Activated naive CD4-positive, alpha-beta T cell treated with anti-CD3 and anti-CD28 coated beads, Interleukin-2, amount 50 U/mL, for 24 hours (primary cell): ENCODE measurements around the gene RILP.

Experiments used
- H3K27ac Mint-ChIP-seq: one replicate; pipeline ENCODE4 v1.8.0; 2021; ENCODE audit warnings: mild to moderate bottlenecking, mixed read lengths
- H3K27me3 Mint-ChIP-seq: one replicate; pipeline ENCODE4 v1.8.0; 2021; ENCODE audit warnings: mixed read lengths
- H3K36me3 Mint-ChIP-seq: one replicate; pipeline ENCODE4 v1.8.0; 2021; ENCODE audit warnings: mixed read lengths
- H3K4me1 Mint-ChIP-seq: one replicate; pipeline ENCODE4 v1.8.0; 2021; ENCODE audit warnings: mixed read lengths
- H3K4me3 Mint-ChIP-seq: one replicate; pipeline ENCODE4 v1.8.0; 2021; ENCODE audit warnings: mild to moderate bottlenecking, mixed read lengths
- H3K9me3 Mint-ChIP-seq: one replicate; pipeline ENCODE4 v1.8.0; 2021; ENCODE audit warnings: mixed read lengths

Gene RILP

DNA sequence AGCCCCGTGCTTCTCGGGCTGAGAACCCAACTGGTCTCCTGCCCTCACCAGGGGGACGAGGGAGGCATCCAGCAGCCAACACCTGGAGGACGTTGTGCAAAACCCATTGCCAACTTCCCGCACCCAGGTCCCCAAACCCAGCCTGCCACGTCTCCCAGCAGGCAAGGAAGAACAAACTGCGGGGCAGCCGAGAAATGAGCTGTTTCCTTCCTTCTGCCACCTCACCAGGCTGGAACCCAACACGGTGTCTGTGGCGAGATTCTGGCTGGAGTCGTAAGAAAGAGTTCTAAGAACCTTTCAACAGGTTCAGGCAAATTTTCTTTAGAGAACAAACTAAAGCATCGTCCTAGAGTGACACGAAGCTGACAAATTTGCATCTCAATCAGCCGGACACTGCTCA lies 24.6 kb downstream of the RILP start:
- Mint-ChIP-seq H3K9me3 (no peaks in the 10 kb centered on the region), H3K4me1 (peaks cover 17% of the 10 kb centered on the region), H3K36me3 (no peaks in the 10 kb centered on the region), H3K27ac (no peak overlapping the region), H3K27me3 (no peaks in the 10 kb centered on the region), H3K4me3 (no peak overlapping the region)

- Mint-ChIP-seq H3K27ac (no peak overlapping the region), H3K9me3 (no peaks in the 10 kb centered on the region), H3K36me3 (no peaks in the 10 kb centered on the region), H3K4me1 (peaks cover 16% of the 10 kb centered on the region), H3K4me3 (no peak overlapping the region), H3K27me3 (no peaks in the 10 kb centered on the region)
These were observed 25.0 kb downstream of the RILP start for GRCh38 chr17:1624650-1625049.

DNA sequence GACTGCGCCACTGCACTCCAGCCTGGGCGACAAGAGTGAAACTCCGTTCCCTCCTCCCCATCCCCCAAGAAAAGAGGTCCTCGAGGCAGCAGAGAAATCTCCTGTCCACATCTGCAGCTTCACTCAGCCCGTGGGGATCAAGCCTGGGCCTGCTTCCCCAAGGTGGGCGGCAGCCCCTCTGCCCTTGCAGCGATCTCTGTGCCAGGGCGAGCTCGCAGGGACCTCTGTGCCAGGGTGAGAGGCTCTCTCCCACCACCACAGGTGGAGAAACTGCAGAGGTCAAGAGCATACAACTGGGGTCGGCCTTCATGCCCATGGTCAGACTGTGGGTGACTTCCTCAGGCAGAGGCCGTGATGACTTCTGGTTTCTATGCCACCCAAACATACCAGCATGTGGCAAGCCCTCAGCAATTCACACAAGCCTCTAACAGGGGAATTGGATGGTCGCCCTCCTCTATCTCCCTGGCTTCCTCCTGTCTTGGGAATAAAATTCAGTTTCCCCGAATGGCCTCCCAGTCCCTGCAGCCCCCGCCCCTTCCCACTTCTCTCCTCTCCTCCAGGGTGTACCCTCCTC lies 26.5 kb downstream of the RILP start:
- no peaks in the 10 kb centered on the region for H3K36me3 Mint-ChIP-seq
- H3K27ac Mint-ChIP-seq, result no peak overlapping the region
- H3K4me3 Mint-ChIP-seq, result no peak overlapping the region
- H3K27me3 Mint-ChIP-seq, result no peaks in the 10 kb centered on the region
- H3K9me3 Mint-ChIP-seq, result no peaks in the 10 kb centered on the region
- peaks cover 16% of the 10 kb centered on the region for H3K4me1 Mint-ChIP-seq

DNA sequence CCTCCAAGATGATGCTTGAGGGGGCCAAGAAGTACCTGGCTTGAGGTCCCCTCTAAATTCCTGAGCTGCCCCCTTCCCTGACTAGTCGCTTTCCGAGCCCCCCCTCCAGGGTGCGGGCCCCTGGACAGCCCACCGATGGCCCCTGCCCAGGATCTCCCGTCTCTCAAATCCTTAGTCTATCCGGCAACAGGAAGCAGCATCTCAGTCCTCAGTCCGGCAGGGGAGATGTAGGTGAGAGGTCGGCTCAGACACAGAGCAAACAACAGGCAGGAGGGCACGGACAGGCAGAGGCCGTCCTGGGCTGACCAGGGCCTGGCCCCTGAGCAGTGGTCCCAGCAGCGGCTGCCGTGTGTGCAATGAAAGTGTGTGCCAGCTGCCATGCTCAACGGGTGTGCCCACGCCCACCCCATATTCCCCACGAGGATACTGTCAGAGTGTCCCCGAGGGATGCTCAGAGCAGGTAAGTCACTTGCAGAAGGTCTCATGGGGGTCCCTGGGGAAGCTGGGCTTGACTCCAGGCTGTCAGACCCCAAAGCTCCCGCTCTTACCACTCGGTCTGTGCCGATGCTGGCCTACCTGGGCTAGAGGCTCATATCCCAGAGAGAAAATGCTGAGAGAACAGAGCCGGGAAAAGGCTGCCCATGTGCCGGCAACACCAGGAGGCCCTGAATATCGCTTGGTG lies 28.3 kb downstream of the RILP start:
- H3K4me1 Mint-ChIP-seq, result peaks cover 6% of the 10 kb centered on the region
- no peaks in the 10 kb centered on the region for H3K9me3 Mint-ChIP-seq
- H3K27ac Mint-ChIP-seq, result no peak overlapping the region
- H3K4me3 Mint-ChIP-seq, result no peak overlapping the region
- H3K36me3 Mint-ChIP-seq, result no peaks in the 10 kb centered on the region
- H3K27me3 Mint-ChIP-seq, result no peaks in the 10 kb centered on the region

- Mint-ChIP-seq H3K27ac (no peak overlapping the region), H3K27me3 (no peaks in the 10 kb centered on the region), H3K4me1 (no peaks in the 10 kb centered on the region), H3K9me3 (no peaks in the 10 kb centered on the region), H3K4me3 (no peak overlapping the region), H3K36me3 (no peaks in the 10 kb centered on the region)
These were observed 29.2 kb downstream of the RILP start for GRCh38 chr17:1620486-1620885.

DNA sequence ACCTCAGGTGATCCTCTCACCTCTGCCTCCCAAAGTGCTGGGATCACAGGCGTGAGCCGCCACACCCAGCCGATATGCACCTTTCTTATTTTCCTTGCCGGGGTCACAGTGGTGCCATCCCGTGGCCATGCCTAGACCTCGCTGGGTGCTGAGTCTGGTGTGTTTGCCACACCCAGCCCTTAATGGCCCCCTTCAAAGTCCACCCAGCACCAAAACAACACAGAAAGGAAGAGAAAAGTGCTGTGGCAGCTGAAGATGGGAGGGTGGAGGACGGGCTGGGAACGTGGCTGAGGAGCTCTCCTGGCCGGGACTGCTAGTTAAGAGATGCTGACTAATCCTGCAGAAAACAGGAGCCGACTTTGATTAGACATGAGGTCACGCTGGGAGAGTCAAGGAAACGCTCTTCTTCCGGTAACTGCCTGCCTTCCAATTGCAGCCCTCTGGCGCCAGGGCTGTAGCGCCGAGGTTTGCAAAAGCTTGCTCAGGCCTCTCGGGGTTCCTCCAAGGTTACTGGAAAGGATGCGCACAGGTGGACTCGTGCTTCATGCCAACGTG lies 32.0 kb downstream of the RILP start:
- Mint-ChIP-seq H3K4me3 (no peak overlapping the region), H3K36me3 (no peaks in the 10 kb centered on the region), H3K27me3 (no peaks in the 10 kb centered on the region), H3K9me3 (no peaks in the 10 kb centered on the region), H3K27ac (no peak overlapping the region), H3K4me1 (no peaks in the 10 kb centered on the region)

GRCh38 chr17:1616101-1616500 lies 33.6 kb downstream of the RILP start:
- Mint-ChIP-seq H3K27me3 (no peaks in the 10 kb centered on the region), H3K36me3 (no peaks in the 10 kb centered on the region), H3K4me3 (no peak overlapping the region), H3K4me1 (no peaks in the 10 kb centered on the region), H3K9me3 (no peaks in the 10 kb centered on the region), H3K27ac (no peak overlapping the region)

GRCh38 chr17:1612400-1612799 lies 37.3 kb downstream of the RILP start:
- H3K36me3 Mint-ChIP-seq, result no peaks in the 10 kb centered on the region
- H3K4me3 Mint-ChIP-seq, result no peak overlapping the region

GRCh38 chr17:1611715-1612114 lies 38.0 kb downstream of the RILP start:
- H3K27ac Mint-ChIP-seq, result no peak overlapping the region
- no peaks in the 10 kb centered on the region for H3K9me3 Mint-ChIP-seq
- H3K36me3 Mint-ChIP-seq, result no peaks in the 10 kb centered on the region
- peaks cover 18% of the 10 kb centered on the region for H3K4me1 Mint-ChIP-seq
- no peak overlapping the region for H3K4me3 Mint-ChIP-seq
- no peaks in the 10 kb centered on the region for H3K27me3 Mint-ChIP-seq

More at GRCh38 chr17:1612400-1612799, 37.3 kb downstream of the RILP start:
- Mint-ChIP-seq H3K27ac (no peak overlapping the region), H3K27me3 (no peaks in the 10 kb centered on the region), H3K4me1 (peaks cover 11% of the 10 kb centered on the region), H3K9me3 (no peaks in the 10 kb centered on the region)

DNA sequence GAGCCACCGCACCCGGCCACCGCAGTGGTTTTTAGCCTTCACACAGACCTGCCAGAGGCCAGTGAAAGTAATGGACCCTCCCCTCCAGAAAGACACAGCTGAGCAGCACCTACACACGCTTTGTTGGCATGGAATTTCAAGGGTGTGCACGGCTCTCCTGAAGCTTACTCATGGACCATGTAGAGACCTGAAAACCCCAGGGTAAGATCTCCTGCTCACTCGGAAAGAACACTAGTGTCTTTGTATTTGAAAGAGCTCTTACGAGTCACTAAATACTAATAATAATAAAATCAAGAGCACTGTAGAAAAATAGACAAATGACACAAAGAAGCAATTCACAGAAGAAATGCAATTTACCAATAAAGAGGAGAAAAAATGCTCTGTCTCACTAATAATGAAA lies 41.0 kb downstream of the RILP start:
- Mint-ChIP-seq H3K27me3 (no peaks in the 10 kb centered on the region), H3K4me1 (peaks cover 18% of the 10 kb centered on the region), H3K9me3 (no peaks in the 10 kb centered on the region), H3K4me3 (no peak overlapping the region), H3K27ac (no peak overlapping the region), H3K36me3 (no peaks in the 10 kb centered on the region)

DNA sequence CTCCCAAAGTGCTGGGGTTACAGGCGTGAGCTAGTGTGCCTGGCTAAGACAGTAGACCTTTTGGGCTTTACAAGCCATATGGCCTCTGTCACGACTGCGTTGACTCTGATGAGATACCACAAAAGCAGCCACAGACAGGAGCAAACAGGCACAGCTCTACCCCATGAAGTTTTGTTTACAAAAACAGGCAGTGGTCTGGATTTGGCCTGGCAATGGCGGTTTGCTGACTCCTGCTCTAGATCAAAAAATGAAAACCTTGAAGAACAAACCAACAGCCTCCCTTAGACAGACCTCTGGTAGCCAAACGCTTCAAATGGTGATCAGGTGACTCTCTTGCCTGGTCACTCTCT lies 41.7 kb downstream of the RILP start:
- Mint-ChIP-seq H3K36me3 (no peaks in the 10 kb centered on the region), H3K27ac (peak overlapping the region; percentile 59), H3K27me3 (no peaks in the 10 kb centered on the region), H3K9me3 (no peaks in the 10 kb centered on the region), H3K4me1 (peaks cover 18% of the 10 kb centered on the region), H3K4me3 (no peak overlapping the region)

GRCh38 chr17:1606352-1606985 lies 43.2 kb downstream of the RILP start:
- H3K4me3 Mint-ChIP-seq, result no peak overlapping the region

GRCh38 chr17:1605681-1606351 lies 43.9 kb downstream of the RILP start:
- no peak overlapping the region for H3K27ac Mint-ChIP-seq
- H3K27me3 Mint-ChIP-seq, result no peaks in the 10 kb centered on the region
- peaks cover 18% of the 10 kb centered on the region for H3K4me1 Mint-ChIP-seq
- no peak overlapping the region for H3K4me3 Mint-ChIP-seq
- H3K9me3 Mint-ChIP-seq, result no peaks in the 10 kb centered on the region
- peaks cover 1% of the 10 kb centered on the region for H3K36me3 Mint-ChIP-seq

More at GRCh38 chr17:1606352-1606985, 43.2 kb downstream of the RILP start:
- H3K9me3 Mint-ChIP-seq, result no peaks in the 10 kb centered on the region
- no peak overlapping the region for H3K27ac Mint-ChIP-seq
- H3K27me3 Mint-ChIP-seq, result no peaks in the 10 kb centered on the region
- H3K4me1 Mint-ChIP-seq, result peaks cover 18% of the 10 kb centered on the region
- no peaks in the 10 kb centered on the region for H3K36me3 Mint-ChIP-seq

- H3K27ac Mint-ChIP-seq, result no peak overlapping the region
- no peaks in the 10 kb centered on the region for H3K9me3 Mint-ChIP-seq
- H3K4me3 Mint-ChIP-seq, result no peak overlapping the region
- H3K36me3 Mint-ChIP-seq, result peaks cover 1% of the 10 kb centered on the region
- H3K27me3 Mint-ChIP-seq, result no peaks in the 10 kb centered on the region
- peaks cover 18% of the 10 kb centered on the region for H3K4me1 Mint-ChIP-seq
These were observed 44.7 kb downstream of the RILP start for GRCh38 chr17:1604831-1605528.

- no peak overlapping the region for H3K4me3 Mint-ChIP-seq
- H3K27me3 Mint-ChIP-seq, result no peaks in the 10 kb centered on the region
- peaks cover 1% of the 10 kb centered on the region for H3K36me3 Mint-ChIP-seq
- no peaks in the 10 kb centered on the region for H3K4me1 Mint-ChIP-seq
- H3K9me3 Mint-ChIP-seq, result no peaks in the 10 kb centered on the region
- H3K27ac Mint-ChIP-seq, result no peak overlapping the region
These were observed 48.1 kb downstream of the RILP start for GRCh38 chr17:1601571-1601970.
